Measurements from ENCODE around the gene CDC42BPB.

DNA sequence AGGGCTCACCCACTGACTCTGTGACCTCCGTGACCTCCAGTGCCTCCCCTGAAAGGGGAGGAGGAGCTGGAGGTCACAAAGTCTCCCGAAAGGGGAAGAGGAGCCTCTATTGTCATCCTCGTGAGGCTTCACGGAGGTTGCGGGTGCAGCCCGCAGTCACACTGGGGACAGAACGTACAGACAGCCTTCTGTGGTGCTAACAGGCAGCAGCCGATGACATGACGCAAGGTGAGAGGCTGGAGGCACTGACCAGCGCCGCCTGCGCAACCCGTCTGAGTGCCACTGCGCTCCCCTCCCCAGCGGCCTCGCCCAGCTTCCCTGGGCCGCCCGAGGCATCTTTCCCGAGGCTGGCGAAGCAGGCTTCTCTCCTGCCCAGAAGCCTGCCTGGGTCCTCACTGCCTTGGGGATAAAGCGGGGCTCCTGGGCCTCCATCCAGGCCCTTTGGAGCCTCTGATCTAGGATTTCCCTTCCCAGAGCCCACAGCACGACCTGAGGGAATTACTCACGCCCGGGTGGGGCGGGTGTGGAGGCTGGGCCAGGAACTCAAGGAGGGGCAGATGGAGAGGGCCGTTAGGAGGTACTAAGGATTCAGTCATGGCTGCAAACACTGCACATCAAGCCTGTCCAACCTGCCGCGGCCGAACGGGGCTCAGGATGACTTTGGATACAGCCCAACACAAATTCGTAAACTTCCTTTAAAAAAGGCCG, 14.3 kb upstream of the CDC42BPB start:
- TF ChIP-seq EZH2 (optimal IDR thresholded peaks at IDR 0.05; ENCODE audit: low read depth, low read length) (no peak), CTCF (IDR thresholded peaks at IDR 0.05; ENCODE audit: low read length) (no peak)
